OCI-LY3 (cell line): ENCODE data around the gene DMAC2.

ENCODE experiments used
- H2AFZ ChIP-seq: fragments of 200-600, 300-600 bp; shearing (Covaris generic); 2 replicates; pipeline ENCODE4 v1.6.0; 2014; ENCODE audit warnings: antibody characterized with exemption, low read depth, low read length
- H3K27ac ChIP-seq: fragments of 200-600, 300-600 bp; sonication (generic); 2 replicates; pipeline ENCODE4 v1.5.1; 2014; ENCODE audit warnings: mild to moderate bottlenecking, low read length, moderate library complexity, mixed read lengths
- H3K27me3 ChIP-seq: fragments of 200-600, 300-600 bp; sonication (generic); 2 replicates; pipeline ENCODE4 v1.6.1; 2014; ENCODE audit warnings: low read depth, low read length, mixed read lengths
- H3K36me3 ChIP-seq: fragments of 200-600, 300-600 bp; sonication (generic); replicated peaks from 2 replicates; pipeline ENCODE3; 2014; ENCODE audit warnings: low read depth, low read length, mixed read lengths
- H3K4me1 ChIP-seq: fragments of 300-600, 200-600 bp; sonication (generic); 2 replicates; pipeline ENCODE4 v1.6.1; 2014; ENCODE audit warnings: low read length, mixed read lengths
- H3K4me2 ChIP-seq: fragments of 200-600, 300-600 bp; sonication (generic); 2 replicates; pipeline ENCODE4 v1.6.1; 2014; ENCODE audit warnings: low read length, mixed read lengths
- H3K4me3 ChIP-seq: fragments of 300-600, 200-600 bp; sonication (generic); 2 replicates; pipeline ENCODE4 v1.5.1; 2014; ENCODE audit warnings: antibody characterized with exemption, mild to moderate bottlenecking, low read length, moderate library complexity
- H3K79me2 ChIP-seq: fragments of 300-600, 200-600 bp; shearing (Covaris generic); 2 replicates; pipeline ENCODE4 v1.6.1; 2014; ENCODE audit warnings: mild to moderate bottlenecking, low read length, mixed read lengths
- H3K9ac ChIP-seq: fragments of 300-600, 200-600 bp; shearing (Covaris generic); 2 replicates; pipeline ENCODE4 v1.6.0; 2014; ENCODE audit warnings: mild to moderate bottlenecking, low read length, moderate library complexity
- H3K9me3 ChIP-seq: fragments of 200-600, 300-600 bp; shearing (Covaris generic); 2 replicates; pipeline ENCODE4 v1.6.1; 2014; ENCODE audit warnings: low read length, mixed read lengths; ENCODE audit not compliant: insufficient read depth
- H4K20me1 ChIP-seq: fragments of 200-600, 300-600 bp; sonication (generic); 2 replicates; pipeline ENCODE4 v1.6.1; 2016; ENCODE audit warnings: low read length, mixed read lengths; ENCODE audit not compliant: insufficient read depth
- EZH2phosphoT487 ChIP-seq: fragments of 200-600 bp; shearing (Covaris generic); IDR thresholded peaks from 2 replicates; pipeline ENCODE4 v1.6.1; 2018; ENCODE audit warnings: antibody characterized with exemption, mixed run types, low read depth
- TF ChIP-seq, protein P1 (sequence below): fragments of 200-600, 300-600 bp; sonication (generic); IDR thresholded peaks from 2 replicates; pipeline ENCODE4 v1.5.1; 2014; ENCODE audit warnings: antibody characterized with exemption, low read length, low read depth

DMAC2 gene

DNA sequence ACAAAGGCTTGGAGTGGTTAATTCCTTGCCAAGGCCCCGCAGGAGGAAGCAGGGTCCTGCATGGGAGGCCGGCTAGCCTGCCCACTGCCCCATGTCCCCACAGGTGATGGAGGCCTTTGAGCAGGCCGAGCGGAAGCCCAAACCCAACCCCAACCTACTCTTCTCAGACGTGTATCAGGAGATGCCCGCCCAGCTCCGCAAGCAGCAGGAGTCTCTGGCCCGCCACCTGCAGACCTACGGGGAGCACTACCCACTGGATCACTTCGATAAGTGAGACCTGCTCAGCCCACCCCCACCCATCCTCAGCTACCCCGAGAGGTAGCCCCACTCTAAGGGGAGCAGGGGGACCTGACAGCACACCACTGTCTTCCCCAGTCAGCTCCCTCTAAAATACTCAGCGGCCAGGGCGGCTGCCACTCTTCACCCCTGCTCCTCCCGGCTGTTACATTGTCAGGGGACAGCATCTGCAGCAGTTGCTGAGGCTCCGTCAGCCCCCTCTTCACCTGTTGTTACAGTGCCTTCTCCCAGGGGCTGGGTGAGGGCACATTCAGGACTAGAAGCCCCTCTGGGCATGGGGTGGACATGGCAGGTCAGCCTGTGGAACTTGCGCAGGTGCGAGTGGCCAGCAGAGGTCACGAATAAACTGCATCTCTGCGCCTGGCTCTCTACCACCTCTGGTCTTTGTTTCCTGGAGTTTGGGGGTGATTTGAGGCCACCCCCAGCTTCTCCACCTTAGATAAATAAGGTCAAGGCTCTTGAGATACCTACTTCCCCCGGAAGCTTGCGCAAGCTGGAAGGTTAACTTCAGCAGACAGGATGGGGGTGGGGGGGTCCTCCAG, 15.2 kb downstream of the DMAC2 start:
- H3K79me2 ChIP-seq, result no peaks in the 10 kb centered on the region
- no peak overlapping the region for H3K4me3 ChIP-seq
- TF ChIP-seq, protein P1, sequence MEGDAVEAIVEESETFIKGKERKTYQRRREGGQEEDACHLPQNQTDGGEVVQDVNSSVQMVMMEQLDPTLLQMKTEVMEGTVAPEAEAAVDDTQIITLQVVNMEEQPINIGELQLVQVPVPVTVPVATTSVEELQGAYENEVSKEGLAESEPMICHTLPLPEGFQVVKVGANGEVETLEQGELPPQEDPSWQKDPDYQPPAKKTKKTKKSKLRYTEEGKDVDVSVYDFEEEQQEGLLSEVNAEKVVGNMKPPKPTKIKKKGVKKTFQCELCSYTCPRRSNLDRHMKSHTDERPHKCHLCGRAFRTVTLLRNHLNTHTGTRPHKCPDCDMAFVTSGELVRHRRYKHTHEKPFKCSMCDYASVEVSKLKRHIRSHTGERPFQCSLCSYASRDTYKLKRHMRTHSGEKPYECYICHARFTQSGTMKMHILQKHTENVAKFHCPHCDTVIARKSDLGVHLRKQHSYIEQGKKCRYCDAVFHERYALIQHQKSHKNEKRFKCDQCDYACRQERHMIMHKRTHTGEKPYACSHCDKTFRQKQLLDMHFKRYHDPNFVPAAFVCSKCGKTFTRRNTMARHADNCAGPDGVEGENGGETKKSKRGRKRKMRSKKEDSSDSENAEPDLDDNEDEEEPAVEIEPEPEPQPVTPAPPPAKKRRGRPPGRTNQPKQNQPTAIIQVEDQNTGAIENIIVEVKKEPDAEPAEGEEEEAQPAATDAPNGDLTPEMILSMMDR, result no peak
- no peak for TF ChIP-seq EZH2phosphoT487
- H3K27ac ChIP-seq, result no peak overlapping the region
- H3K4me2 ChIP-seq, result no peak overlapping the region
- no peaks in the 10 kb centered on the region for H4K20me1 ChIP-seq
- no peak overlapping the region for H3K9ac ChIP-seq
- H3K27me3 ChIP-seq, result no peaks in the 10 kb centered on the region
- peaks cover 11% of the 10 kb centered on the region for H3K36me3 ChIP-seq
- H2AFZ ChIP-seq, result no peak overlapping the region
- H3K9me3 ChIP-seq, result no peaks in the 10 kb centered on the region
- no peaks in the 10 kb centered on the region for H3K4me1 ChIP-seq

DNA sequence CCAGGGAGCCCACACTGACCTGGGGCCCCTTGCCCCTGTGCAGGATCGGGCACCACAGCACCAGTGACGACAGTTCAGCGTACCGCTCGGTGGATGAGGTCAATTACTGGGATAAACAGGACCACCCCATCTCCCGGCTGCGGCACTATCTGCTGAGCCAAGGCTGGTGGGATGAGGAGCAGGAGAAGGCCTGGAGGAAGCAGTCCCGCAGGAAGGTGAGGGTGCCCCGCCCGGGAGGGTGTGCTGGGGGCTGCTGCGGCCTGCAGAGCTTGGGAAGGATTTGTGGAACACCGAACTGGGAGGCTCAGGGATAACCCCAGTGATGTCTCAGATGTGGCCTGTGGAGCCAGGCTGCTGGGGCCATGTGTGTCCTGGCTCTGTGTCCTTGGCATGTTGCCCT, 16.8 kb downstream of the DMAC2 start:
- H3K36me3 ChIP-seq, result peaks cover 8% of the 10 kb centered on the region
- no peaks in the 10 kb centered on the region for H3K79me2 ChIP-seq
- no peak overlapping the region for H3K9ac ChIP-seq
- no peak overlapping the region for H3K4me3 ChIP-seq
- no peaks in the 10 kb centered on the region for H4K20me1 ChIP-seq
- H3K4me1 ChIP-seq, result no peaks in the 10 kb centered on the region
- no peak overlapping the region for H3K4me2 ChIP-seq
- no peak overlapping the region for H3K27ac ChIP-seq
- TF ChIP-seq, protein P1, result no peak
- TF ChIP-seq EZH2phosphoT487, result no peak
- no peaks in the 10 kb centered on the region for H3K9me3 ChIP-seq
- H2AFZ ChIP-seq, result no peak overlapping the region
- no peaks in the 10 kb centered on the region for H3K27me3 ChIP-seq

DNA sequence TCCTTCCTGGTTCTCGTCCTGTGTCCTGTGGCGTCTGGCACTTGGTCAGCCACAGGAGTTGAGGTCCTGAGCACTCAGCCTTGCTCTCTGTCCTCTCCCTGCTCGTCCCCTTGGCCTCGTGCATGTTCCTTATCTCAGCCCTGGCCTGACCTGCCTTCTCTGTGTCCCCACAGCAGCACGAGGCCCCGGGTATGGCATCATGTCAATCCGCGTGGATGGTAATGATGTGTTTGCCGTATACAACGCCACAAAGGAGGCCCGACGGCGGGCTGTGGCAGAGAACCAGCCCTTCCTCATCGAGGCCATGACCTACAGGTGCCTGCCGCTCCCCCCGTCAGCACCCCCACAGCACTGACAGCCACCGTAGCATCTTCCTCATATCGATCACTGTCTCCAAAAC, 17.3 kb downstream of the DMAC2 start:
- TF ChIP-seq EZH2phosphoT487, result no peak
- TF ChIP-seq, protein P1, result no peak
- H3K79me2 ChIP-seq, result no peaks in the 10 kb centered on the region
- H3K27ac ChIP-seq, result no peak overlapping the region
- H2AFZ ChIP-seq, result no peak overlapping the region
- H3K4me3 ChIP-seq, result no peak overlapping the region
- no peak overlapping the region for H3K4me2 ChIP-seq
- no peak overlapping the region for H3K9ac ChIP-seq
- no peaks in the 10 kb centered on the region for H3K27me3 ChIP-seq
- peaks cover 8% of the 10 kb centered on the region for H3K36me3 ChIP-seq
- no peaks in the 10 kb centered on the region for H3K9me3 ChIP-seq
- no peaks in the 10 kb centered on the region for H4K20me1 ChIP-seq
- H3K4me1 ChIP-seq, result no peaks in the 10 kb centered on the region

DNA sequence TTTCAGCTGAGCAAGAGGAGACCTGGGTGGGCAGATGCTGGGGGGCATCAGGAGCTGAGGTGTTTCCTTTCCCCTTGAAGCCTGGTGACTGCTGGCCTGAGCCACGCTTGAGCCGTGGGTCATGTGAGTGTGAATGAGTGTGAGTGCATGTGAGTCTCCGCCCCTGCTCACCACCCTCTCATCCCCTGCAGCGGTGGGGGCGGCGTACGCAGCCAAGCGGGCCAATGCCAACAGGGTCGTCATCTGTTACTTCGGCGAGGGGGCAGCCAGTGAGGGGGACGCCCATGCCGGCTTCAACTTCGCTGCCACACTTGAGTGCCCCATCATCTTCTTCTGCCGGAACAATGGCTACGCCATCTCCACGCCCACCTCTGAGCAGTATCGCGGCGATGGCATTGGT, 17.7 kb downstream of the DMAC2 start:
- H3K27me3 ChIP-seq, result no peaks in the 10 kb centered on the region
- no peak for TF ChIP-seq EZH2phosphoT487
- TF ChIP-seq, protein P1, result no peak
- no peaks in the 10 kb centered on the region for H3K4me1 ChIP-seq
- H2AFZ ChIP-seq, result no peak overlapping the region
- no peak overlapping the region for H3K4me2 ChIP-seq
- peaks cover 11% of the 10 kb centered on the region for H3K36me3 ChIP-seq
- H3K4me3 ChIP-seq, result no peak overlapping the region
- H3K9ac ChIP-seq, result no peak overlapping the region
- no peaks in the 10 kb centered on the region for H3K9me3 ChIP-seq
- H3K79me2 ChIP-seq, result no peaks in the 10 kb centered on the region
- no peak overlapping the region for H3K27ac ChIP-seq
- H4K20me1 ChIP-seq, result no peaks in the 10 kb centered on the region
